Measurements from ENCODE around the gene ACSF3. TPM values are rescaled to one million over a fixed set of nuclear protein-coding genes. Genes with fewer than 3 reads are reported as not detected.

The ACSF3 gene
- total RNA-seq, 1 experiment from 2014 or later: 30.8 TPM

DNA sequence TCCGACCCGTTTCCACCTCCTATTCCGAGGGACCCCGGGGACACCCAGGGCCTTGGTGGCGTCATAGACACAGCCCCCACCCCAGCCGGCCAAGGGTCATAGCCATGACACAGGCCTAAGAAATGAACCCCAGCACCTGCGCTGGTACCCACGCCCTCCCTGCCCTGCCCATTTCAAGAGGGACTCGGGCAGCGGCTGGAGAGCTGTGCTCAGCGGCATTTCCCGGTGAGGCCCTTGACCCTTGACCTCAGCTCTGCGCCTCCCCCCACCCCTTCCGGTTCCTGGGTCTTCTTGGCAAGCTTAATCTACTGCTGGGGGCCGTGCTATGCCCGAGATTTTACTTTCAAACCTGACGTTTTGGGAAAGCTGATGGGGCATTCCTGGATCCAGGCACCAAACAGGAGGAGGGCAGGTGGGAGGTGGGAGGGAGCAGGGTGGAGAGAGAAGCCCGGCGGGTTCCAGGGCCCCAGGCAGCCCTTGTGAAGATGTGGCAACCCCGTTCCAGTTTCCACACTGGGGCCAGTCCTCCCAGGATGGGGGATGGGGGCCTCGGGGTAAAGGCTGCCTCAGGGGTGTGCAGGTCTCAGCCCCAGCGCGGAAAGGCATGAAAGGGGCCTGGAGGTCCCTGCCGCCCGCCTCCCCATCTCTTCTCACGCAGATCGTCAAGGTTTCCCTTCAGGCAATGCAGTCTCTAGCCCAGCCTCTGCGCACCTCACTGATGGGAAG lies 106.6 kb downstream of the ACSF3 start, which contains the start of gene SLC22A31:
SLC22A31 (minus strand) TSS at position 414 of the 726 bp plus-strand sequence; CDS start at position 378, 36 bp downstream.
- CTCF ChIA-PET: no interaction called here
- BruUV-seq (replicated peaks): no TSS peak
- in situ Hi-C loops (cut with HindIII; ENCODE audit: low pct_unique_long_range_greater_than_20kb, low sequenced_read_pairs) (no loop called here), intact Hi-C loops (cut with micrococcal nuclease; ENCODE audit: unreplicated experiment) (no loop called here)
- no peaks in the 10 kb centered on the region for H3K9me3 ChIP-seq (ENCODE audit: control insufficient read depth, insufficient read depth, low read depth, low read length)
- DNase-seq (ENCODE audit: low read depth, low spot score) (no peak), ATAC-seq (no peak)
- POLR2A ChIA-PET: no interaction called here
- H3K4me1 ChIP-seq (ENCODE audit: control insufficient read depth, insufficient read depth, low read length): no peaks in the 10 kb centered on the region
- H3K36me3 ChIP-seq (ENCODE audit: control insufficient read depth, insufficient read depth, low read length): no peaks in the 10 kb centered on the region; the same call in 1 of the 2 replicates
- H3K27me3 ChIP-seq (ENCODE audit: control insufficient read depth, insufficient read depth, low read length): peaks cover 3% of the 10 kb centered on the region; the same call in 1 of the 2 replicates
- H3K4me3 ChIP-seq (ENCODE audit: low read depth in 2 of 2, low read length in 2 of 2): peak within 1 kb of the TSS; percentile 26 to 39; a peak in 3 of 4 replicates
- TF ChIP-seq TCF7L2 (IDR thresholded peaks at IDR 0.05; ENCODE audit: low read depth, low read length) (no peak), SIN3A (IDR thresholded peaks at IDR 0.05; ENCODE audit: borderline replicate concordance, insufficient read depth, low read depth, low read length) (no peak), POLR2AphosphoS5 (IDR thresholded peaks at IDR 0.05; ENCODE audit: low read depth, low read length) (no peak)
- TF ChIP-seq, protein P1, sequence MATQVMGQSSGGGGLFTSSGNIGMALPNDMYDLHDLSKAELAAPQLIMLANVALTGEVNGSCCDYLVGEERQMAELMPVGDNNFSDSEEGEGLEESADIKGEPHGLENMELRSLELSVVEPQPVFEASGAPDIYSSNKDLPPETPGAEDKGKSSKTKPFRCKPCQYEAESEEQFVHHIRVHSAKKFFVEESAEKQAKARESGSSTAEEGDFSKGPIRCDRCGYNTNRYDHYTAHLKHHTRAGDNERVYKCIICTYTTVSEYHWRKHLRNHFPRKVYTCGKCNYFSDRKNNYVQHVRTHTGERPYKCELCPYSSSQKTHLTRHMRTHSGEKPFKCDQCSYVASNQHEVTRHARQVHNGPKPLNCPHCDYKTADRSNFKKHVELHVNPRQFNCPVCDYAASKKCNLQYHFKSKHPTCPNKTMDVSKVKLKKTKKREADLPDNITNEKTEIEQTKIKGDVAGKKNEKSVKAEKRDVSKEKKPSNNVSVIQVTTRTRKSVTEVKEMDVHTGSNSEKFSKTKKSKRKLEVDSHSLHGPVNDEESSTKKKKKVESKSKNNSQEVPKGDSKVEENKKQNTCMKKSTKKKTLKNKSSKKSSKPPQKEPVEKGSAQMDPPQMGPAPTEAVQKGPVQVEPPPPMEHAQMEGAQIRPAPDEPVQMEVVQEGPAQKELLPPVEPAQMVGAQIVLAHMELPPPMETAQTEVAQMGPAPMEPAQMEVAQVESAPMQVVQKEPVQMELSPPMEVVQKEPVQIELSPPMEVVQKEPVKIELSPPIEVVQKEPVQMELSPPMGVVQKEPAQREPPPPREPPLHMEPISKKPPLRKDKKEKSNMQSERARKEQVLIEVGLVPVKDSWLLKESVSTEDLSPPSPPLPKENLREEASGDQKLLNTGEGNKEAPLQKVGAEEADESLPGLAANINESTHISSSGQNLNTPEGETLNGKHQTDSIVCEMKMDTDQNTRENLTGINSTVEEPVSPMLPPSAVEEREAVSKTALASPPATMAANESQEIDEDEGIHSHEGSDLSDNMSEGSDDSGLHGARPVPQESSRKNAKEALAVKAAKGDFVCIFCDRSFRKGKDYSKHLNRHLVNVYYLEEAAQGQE (IDR thresholded peaks at IDR 0.05; ENCODE audit: insufficient read depth in 1 of 2, low read depth in 2 of 2, low read length in 1 of 2): no peak
- TF ChIP-seq, protein P2, sequence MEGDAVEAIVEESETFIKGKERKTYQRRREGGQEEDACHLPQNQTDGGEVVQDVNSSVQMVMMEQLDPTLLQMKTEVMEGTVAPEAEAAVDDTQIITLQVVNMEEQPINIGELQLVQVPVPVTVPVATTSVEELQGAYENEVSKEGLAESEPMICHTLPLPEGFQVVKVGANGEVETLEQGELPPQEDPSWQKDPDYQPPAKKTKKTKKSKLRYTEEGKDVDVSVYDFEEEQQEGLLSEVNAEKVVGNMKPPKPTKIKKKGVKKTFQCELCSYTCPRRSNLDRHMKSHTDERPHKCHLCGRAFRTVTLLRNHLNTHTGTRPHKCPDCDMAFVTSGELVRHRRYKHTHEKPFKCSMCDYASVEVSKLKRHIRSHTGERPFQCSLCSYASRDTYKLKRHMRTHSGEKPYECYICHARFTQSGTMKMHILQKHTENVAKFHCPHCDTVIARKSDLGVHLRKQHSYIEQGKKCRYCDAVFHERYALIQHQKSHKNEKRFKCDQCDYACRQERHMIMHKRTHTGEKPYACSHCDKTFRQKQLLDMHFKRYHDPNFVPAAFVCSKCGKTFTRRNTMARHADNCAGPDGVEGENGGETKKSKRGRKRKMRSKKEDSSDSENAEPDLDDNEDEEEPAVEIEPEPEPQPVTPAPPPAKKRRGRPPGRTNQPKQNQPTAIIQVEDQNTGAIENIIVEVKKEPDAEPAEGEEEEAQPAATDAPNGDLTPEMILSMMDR (IDR thresholded peaks at IDR 0.05): no peak
- no peak within 1 kb of the TSS for H3K27ac ChIP-seq (ENCODE audit: low read length)

- ChIA-PET CTCF (interaction anchor here (0.7 kb wide), 1 partner anchor 8 kb away, joined by 13 read pairs; no protein-coding TSS in a partner anchor), POLR2A (no interaction called here)
- no peaks in the 10 kb centered on the region; the same call in 1 of the 2 replicates for H3K36me3 ChIP-seq (ENCODE audit: control insufficient read depth, insufficient read depth, low read length)
- H3K4me1 ChIP-seq (ENCODE audit: control insufficient read depth, insufficient read depth, low read length): no peaks in the 10 kb centered on the region
- peaks cover 3% of the 10 kb centered on the region; the same call in 1 of the 2 replicates for H3K27me3 ChIP-seq (ENCODE audit: control insufficient read depth, insufficient read depth, low read length)
- no peaks in the 10 kb centered on the region for H3K9me3 ChIP-seq (ENCODE audit: control insufficient read depth, insufficient read depth, low read depth, low read length)
- intact Hi-C loops (cut with micrococcal nuclease; ENCODE audit: unreplicated experiment): no loop called here
- in situ Hi-C loops (cut with HindIII; ENCODE audit: low pct_unique_long_range_greater_than_20kb, low sequenced_read_pairs): no loop called here
- BruUV-seq (replicated peaks): no TSS peak
- H3K4me3 ChIP-seq (ENCODE audit: low read depth in 2 of 2, low read length in 2 of 2): peak overlapping the region; percentile 6 to 26; a peak in 2 of 4 replicates
- H3K27ac ChIP-seq (ENCODE audit: low read length): no peak overlapping the region
- ATAC-seq (peak; percentile 57), DNase-seq (ENCODE audit: low read depth, low spot score) (no peak)
- TF ChIP-seq, protein P1 (IDR thresholded peaks at IDR 0.05; ENCODE audit: insufficient read depth in 1 of 2, low read depth in 2 of 2, low read length in 1 of 2): no peak
- TF ChIP-seq TCF7L2 (IDR thresholded peaks at IDR 0.05; ENCODE audit: low read depth, low read length): no peak
- TF ChIP-seq POLR2AphosphoS5 (IDR thresholded peaks at IDR 0.05; ENCODE audit: low read depth, low read length): no peak
- no peak for TF ChIP-seq SIN3A (IDR thresholded peaks at IDR 0.05; ENCODE audit: borderline replicate concordance, insufficient read depth, low read depth, low read length)
- TF ChIP-seq, protein P2 (IDR thresholded peaks at IDR 0.05): no peak
Measured at GRCh38 chr16:89200850-89201411, 107.3 kb downstream of the ACSF3 start.

All from Panc1 (cell line).